GM18520 (cell line): Measurements from ENCODE around the gene ARHGEF10L.
"Not testable (repeated sequence)": the region's sequence is repeated elsewhere in the genome, so short reads cannot be mapped to it uniquely, and the experiment has no call there.

Experiments used
- ATAC-seq: cut with Tn5 transposase; IDR thresholded peaks from one replicate; pipeline ENCODE4 v1.9.1; 2021; ENCODE audit not compliant: unreplicated experiment

The ARHGEF10L gene

DNA sequence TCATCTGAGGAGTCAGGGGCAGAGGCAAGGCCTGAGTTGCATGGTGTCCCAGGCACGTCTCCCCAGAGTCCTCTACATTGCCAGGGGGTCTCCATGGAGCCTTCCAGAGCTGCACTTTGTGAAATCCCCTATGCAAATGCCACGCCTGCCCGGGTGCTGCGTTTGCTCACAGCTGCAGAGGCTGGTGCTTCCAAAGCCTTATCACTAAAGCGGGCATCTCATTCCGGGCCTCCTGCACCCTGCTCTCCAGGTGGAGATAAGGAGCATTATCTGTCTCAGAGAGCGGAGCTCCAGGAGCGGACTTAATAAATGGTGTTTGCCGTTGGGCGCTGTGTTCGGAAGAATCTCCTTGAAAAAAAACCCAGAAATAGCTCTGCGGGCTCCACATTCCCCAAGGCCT is 189.8 kb downstream of the ARHGEF10L start:
- no peak for ATAC-seq

DNA sequence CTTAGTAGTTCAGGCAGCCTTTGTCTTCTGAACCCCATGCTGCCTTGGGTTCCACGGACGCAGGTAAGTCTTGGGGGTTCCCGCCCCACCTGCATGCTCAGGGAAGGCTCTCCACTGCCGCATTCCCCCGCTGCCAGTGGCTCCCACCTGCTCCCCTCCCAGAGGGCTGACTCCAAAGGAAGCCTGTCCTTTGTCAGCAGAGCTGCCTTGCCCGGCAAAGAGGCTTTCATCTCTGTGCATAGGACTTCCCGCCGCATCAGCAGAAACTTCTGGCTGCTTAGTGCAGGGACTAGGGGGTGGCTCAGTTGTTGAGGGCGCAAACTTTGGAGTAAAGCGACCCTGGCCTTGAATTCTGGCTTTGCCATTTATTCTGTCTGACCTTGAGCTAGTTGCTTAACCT is 190.4 kb downstream of the ARHGEF10L start:
- ATAC-seq = no peak

DNA sequence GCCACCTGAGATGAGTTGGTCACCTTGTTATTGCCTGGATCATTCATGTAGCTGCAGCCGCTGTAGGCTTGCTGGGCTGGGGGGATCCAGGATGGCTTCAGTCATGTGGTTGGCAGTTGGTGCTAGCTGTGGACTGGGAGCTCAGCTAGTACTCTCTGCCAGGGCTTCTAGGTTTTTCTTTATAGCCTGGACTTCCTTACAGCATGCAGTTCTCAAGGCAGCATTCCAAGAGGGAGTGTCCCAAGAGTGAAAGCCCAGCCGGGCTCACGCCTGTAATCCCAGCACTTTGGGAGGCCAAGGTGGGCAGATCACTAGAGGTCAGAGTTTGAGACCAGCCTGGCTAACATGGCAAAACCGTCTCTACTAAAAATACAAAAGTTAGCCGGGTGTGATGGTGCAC is 192.0 kb downstream of the ARHGEF10L start:
- no peak for ATAC-seq

DNA sequence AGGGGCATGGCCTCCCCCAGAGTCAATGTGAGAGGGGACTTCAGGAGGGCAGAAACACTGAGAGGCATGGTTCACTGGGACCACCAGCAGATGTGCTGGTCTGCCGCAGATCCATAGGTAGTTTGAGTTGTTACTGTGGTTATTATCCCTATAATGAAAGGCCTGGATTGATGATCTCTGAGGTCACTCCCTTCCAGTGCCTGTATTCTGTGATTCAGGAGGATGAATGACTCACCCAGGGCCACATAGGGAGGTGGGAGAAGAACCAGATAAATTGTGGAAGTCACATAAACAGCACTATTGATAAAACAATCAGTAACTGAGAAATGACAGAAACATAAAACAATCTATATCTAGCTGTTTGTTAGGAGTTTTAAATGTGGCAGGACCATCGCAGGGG is 193.0 kb downstream of the ARHGEF10L start:
- ATAC-seq = no peak

DNA sequence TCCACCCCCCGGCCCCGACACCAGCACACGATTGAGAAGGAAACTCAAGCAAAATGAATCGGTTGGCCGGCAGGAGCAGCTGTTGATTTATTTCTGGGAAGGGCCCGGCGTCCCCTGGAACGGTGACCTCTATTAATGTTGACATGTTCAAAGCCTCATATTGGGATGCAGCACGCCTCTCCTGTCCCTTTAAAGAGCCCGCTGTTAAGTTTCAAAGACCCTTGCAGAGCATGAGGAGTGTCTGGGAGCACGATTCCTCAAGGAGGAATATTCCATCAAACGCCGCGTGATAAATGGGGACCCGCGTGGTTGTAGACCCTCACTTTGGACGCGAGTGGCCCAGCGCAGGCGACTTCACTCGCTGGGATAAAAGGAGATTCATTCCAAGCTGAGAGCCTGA is 194.2 kb downstream of the ARHGEF10L start:
- ATAC-seq = no peak

DNA sequence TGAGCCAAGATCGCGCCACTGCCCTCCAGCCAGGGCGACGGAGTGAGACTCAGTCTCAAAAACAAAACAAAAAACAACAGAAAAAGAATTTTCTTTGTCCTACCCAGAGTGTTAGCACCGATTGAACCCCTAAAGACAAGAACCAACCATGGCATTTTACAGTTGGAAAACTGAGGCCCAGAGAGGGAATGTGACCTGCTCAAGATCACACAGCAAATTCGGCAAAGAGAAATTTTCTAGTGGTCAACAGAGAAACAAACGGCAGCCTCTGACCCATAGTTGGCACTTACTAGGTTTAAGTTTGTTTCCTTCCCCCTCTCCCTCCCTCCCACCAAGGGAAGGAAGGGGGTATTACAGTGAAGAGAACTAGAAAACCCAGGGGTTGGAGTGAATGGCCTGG is 195.1 kb downstream of the ARHGEF10L start:
- no peak for ATAC-seq

DNA sequence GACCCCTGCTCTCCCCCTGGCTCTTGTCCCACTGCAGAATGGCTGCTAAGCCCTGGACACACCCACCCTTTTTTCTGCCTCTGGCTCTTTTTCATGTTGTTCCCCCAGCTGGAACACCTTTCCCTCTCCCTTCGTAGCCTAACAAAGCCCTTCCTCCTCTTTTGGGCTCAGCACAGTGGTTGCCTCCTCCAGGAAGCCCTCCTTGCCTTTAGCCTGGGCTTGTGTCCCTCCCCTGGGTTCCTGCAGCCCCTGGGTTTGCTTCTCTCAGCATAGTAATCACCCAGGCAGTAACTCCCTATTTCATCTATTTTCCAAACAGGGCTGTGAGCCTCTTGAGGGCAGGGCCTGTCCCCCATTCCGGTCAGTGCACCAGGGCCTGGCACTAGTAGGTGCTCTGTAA is 195.8 kb downstream of the ARHGEF10L start:
- ATAC-seq = no peak

DNA sequence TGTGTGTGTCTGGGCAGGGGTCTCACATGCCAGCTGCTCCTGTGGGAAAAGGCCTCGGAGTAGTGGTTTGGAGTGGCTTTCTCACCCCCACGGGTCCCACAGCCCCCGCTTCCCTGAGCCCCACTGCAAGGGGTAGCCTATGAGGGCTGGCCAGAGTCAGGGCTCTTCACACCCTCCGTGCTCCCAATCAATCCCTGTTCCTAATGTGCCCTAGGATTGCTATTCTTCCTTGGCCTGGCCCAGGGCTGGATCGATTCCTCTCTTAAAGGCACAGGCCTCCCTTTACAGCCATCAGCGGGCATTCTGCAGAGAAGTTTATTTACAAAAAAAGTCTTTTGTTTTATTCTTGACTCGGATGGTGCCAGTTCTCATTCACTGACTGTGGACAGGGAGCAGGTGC is 196.3 kb downstream of the ARHGEF10L start:
- no peak for ATAC-seq

DNA sequence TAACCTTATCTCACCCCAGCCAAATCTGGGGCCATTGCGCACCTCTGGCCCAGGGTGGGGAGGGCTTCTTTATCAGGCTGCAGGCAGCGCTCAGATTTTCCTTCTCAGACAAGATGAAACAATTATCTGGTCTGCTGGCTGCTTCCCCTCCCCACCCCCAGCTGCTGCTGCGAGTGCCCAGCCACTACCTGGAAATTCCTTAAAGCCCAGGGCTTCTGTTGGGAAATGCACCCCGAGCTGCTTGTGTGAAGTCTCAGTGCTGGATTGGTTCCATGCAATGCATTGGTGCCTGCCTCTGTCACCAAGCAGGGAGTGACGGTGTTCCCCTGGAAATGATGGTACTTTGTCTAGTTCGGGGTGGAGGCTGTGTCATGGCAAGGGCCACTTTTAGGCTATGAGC is 197.1 kb downstream of the ARHGEF10L start:
- ATAC-seq = no peak

DNA sequence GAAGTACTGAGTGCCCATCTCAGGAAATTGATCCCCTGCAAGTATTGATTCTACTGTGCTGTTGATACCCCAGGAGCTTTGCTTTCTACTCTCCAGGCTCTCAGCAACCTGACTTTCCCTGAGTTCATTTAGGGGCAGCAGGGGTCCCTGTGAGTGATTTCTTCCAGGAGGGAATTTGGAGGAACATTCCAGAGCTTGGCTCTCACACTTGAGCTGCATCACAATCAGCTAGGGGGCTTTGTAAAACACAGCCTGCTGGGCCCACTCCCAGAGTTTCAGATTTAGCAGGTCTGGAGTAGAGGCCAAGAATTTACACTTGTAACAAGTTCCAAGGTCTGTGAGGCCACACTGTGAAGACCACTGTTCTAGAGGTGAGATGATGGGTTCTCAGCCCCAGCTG is 199.6 kb downstream of the ARHGEF10L start:
- ATAC-seq = no peak

DNA sequence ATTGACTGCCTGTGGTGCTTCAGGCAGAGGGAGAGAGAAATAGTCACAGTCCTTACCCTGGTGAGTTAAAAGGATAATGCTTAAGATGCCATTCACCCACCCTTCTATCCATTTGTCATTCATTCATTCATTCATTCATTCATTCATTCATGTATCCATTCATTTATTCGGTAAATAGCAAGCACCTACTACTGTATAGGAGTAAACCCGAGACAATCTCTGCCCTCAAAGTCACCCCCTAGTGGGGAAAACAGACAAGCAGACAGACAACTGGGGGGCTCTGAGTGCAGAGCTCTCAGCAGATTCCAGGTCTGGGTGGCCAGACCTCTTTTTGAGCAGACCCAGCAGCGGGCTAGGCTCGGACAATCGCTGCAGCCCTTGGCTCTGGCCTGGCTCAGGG is 201.6 kb downstream of the ARHGEF10L start:
- no peak for ATAC-seq

DNA sequence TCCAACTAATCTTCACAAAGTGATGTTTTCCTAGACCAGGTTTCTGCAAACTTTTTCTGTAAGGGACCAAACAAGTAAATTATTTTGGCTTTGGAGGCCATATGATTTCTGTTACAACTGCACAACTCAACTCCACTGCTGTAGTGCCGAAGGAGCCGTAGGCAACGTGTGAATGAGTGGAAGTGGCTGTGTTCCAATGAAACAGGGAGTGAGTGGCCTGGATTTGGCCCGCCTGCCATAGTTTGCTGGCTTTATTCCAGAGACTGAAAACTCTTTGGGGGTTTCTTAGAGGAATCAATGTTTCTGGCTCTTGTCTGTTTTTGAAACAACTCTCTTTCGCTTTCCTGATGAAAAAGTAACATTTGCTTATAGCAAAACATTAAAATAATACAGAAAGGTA is 203.1 kb downstream of the ARHGEF10L start:
- ATAC-seq = no peak

DNA sequence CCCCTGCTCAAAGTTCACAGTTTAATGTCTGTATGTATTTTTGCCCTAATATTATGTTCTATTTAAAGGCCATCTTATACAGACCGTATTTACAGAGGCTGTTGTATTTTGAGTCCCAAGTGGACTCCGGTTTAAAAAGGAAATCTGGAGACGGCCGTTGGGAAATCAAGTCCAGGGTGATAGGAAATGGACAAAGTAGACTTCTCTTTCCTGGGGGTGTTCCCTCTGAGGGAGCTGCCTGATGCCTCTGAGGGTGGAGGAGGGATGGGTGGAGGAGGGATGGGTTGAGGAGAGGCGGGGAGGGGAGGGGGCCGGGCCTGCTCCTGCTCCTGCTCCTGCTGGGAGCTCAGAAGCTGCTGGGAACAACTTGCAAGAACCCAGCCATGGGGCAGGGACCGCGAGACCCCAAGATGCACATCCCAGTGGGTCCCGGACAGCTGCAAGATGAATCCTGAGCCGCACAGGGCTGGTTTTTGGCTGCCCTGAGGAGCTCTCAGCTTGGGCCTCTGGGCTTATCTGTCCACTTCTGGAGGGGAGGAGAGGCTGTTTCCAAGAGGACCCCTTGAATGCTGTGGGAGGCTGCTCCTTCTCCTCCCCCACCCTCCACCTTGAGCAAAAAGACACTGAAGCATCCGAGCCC is 203.6 kb downstream of the ARHGEF10L start:
- ATAC-seq = no peak

DNA sequence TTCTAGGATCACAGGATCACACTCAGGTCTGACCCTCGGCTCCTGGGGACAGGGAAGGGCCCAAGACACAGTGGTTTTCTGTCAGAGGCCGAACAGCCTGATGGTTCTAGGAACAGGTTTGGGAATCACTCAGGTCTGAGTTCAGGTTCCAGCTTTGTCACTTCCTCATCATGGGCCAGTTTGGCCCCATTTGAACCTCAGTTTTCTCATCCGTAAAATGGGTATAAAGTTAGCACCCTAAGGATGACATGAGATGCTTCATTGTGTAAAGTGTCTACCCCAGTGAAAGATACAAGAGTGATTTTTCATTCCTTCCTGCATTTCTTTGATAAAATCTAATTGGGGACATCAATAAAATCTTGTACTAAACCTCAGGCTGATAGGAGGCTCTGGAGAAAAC is 204.4 kb downstream of the ARHGEF10L start:
- no peak for ATAC-seq

DNA sequence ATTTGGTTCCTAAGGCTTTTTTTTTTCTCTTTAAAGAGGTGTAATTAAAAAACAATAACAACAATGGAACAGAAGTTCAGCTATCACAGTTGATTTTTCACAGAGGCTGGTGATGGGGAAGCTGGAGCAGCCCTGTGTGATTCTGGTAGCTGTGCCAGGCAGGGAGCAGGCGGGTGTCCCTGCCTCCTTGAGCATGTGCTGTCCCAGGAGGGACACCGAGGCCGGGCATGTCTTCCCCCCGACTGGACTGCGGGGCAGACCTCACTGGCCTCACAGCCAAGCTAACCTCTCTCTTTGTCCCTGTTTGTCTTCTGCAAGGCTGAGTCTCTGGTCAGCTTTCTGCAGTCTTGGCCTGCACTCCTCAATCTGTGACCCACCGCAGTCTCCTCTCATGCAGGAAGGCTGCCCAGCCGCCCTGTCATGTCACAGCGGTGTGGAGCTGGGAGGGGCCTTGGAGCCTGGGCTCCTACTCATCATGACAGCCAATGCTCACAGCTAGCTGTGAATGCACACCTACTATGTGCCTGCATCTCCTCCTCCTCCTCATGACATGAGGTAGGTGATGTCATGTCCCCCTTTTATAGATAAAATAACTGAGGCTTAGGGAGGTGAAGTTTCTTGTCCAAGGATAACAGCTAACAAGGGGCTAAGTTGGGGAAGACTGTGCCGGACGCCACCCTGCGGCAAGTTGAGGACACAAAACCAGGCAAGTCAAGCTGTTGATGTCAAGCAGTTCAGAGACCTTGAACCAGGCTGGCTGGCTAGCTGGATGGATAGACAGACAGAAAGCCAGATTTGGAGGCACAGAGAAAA is 205.4 kb downstream of the ARHGEF10L start:
- no peak for ATAC-seq

DNA sequence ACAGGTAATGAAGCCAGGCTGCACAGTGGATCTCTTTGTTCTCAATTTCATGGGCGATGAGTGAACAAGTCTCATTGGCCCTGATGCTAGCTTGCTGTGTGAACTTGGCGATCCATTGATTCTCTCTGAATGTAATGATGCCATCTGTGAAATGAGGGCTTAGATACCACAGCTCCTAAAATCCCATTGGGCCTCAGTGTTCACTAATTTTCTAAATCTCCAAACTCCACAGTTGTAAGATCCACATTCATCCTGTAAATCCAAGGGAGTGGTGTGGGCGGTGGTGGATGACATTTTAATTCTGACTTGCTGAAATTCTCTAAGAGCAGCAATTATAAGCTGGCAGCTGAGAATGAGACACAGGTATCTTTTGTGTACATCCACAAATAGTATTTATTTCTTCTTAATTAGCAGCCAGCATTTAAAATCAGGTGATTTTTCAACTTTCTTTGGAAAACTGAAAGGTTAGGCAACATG is 206.0 kb downstream of the ARHGEF10L start:
- ATAC-seq = no peak

DNA sequence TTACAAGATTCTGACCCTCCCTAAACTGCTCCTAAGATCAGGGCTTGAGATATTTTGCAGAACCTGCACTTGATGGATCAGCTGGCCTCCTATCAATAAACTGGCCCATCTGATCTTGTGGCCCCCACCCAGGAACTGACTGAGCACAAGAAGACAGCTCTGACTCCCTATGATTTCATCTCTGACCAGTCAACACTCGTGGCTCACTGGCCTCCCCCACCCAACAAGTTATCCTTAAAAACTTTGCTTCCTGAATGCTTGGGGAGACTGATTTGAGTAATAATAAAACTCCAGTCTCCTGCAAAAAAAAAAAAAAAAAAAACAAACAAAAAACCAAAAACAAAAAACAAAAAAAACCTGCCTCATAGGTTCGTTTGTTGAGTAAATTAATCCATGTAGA is 206.8 kb downstream of the ARHGEF10L start:
- ATAC-seq = not testable (repeated sequence)

DNA sequence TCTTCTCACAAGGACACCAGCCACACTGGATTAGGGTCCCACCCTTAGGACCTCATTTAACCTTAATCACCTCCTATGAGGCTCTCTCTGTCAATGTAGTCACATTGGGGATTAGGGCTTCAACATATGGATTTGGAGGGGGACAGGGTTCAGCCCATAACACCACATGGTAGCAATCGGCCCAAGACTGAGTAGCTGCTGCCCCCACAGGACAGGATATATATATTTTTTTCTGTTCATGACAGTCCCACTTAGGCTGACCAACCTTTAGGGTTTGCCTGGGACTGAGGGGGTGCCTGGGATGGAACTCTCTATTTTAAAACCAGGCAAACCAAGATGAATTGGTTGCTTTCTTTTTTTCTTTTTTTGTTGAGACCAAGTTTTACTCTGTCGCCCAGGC is 207.4 kb downstream of the ARHGEF10L start:
- ATAC-seq = no peak
